Ureter (tissue), 1 donor: ENCODE measurements around the gene PRKAR1B. TPM values are rescaled to one million over a fixed set of nuclear protein-coding genes. Genes with fewer than 3 reads are reported as not detected.
"Not testable (repeated sequence)": the region's sequence is repeated elsewhere in the genome, so short reads cannot be mapped to it uniquely, and the experiment has no call there.

ENCODE experiments used
- DNase-seq: peaks from one replicate; pipeline ENCODE4 v3.0.0-alpha.2; 2020; ENCODE audit warnings: low spot score
- total RNA-seq: library from RNA; stranded (reverse); gene quantifications from one replicate; pipeline ENCODE4 v1.2.4, GENCODE V29; 2023
- donor health status: DM: yes; HTN: yes; CAD: no.

PRKAR1B gene
- total RNA-seq, 1 donor from 2014 or later: 20.5 TPM

- DNase-seq: no peak
These were observed 170.1 kb downstream of the PRKAR1B start for GRCh38 chr7:556837-557557.

GRCh38 chr7:556291-556826, 170.7 kb downstream of the PRKAR1B start:
- DNase-seq: no peak

- no peak for DNase-seq
These were observed 171.4 kb downstream of the PRKAR1B start for GRCh38 chr7:555551-556160.

- no peak for DNase-seq
These were observed 173.4 kb downstream of the PRKAR1B start for GRCh38 chr7:553636-554111.

GRCh38 chr7:552868-553635, 174.0 kb downstream of the PRKAR1B start:
- DNase-seq: no peak

GRCh38 chr7:552151-552867, 174.8 kb downstream of the PRKAR1B start:
- not testable (repeated sequence) for DNase-seq

- not testable (repeated sequence) for DNase-seq
These were observed 175.5 kb downstream of the PRKAR1B start for GRCh38 chr7:551615-551970.

GRCh38 chr7:550881-551614, 176.0 kb downstream of the PRKAR1B start:
- no peak for DNase-seq

- no peak for DNase-seq
These were observed 177.0 kb downstream of the PRKAR1B start for GRCh38 chr7:549891-550625.

GRCh38 chr7:549066-549890, 177.8 kb downstream of the PRKAR1B start:
- DNase-seq: no peak

GRCh38 chr7:548401-548800, 178.7 kb downstream of the PRKAR1B start:
- DNase-seq: no peak

- no peak for DNase-seq
These were observed 181.6 kb downstream of the PRKAR1B start for GRCh38 chr7:545470-545869.

- no peak for DNase-seq
These were observed 182.5 kb downstream of the PRKAR1B start for GRCh38 chr7:544338-545221.

GRCh38 chr7:543501-544337, 183.4 kb downstream of the PRKAR1B start:
- DNase-seq: no peak

- DNase-seq: no peak
These were observed 184.2 kb downstream of the PRKAR1B start for GRCh38 chr7:542713-543500.

GRCh38 chr7:542131-542712, 184.9 kb downstream of the PRKAR1B start:
- no peak for DNase-seq
